Activated T-helper 17 cell treated with anti-CD3 and anti-CD28 coated beads, Interleukin-2, amount 50 U/mL, for 72 hours (primary cell): ENCODE results near the gene SSR3. TPM values are rescaled to one million over a fixed set of nuclear protein-coding genes. Genes with fewer than 3 reads are reported as not detected.

Source experiments
- ATAC-seq: fragments of 150-1000 bp; cut with Tn5 transposase; replicated peaks from 2 replicates; pipeline ENCODE4 v1.10.0; 2021; ENCODE audit warnings: mild to moderate bottlenecking, moderate library complexity
- H3K27ac Mint-ChIP-seq: one replicate; pipeline ENCODE4 v1.8.0; 2022; ENCODE audit warnings: mixed read lengths
- H3K27me3 Mint-ChIP-seq: one replicate; pipeline ENCODE4 v1.8.0; 2022; ENCODE audit warnings: mixed read lengths
- H3K36me3 Mint-ChIP-seq: one replicate; pipeline ENCODE4 v1.8.0; 2022; ENCODE audit warnings: low read depth, mild to moderate bottlenecking, mixed read lengths
- H3K4me1 Mint-ChIP-seq: one replicate; pipeline ENCODE4 v1.8.0; 2022; ENCODE audit warnings: mixed read lengths
- H3K4me3 Mint-ChIP-seq: one replicate; pipeline ENCODE4 v1.8.0; 2022; ENCODE audit warnings: mild to moderate bottlenecking, mixed read lengths
- H3K9me3 Mint-ChIP-seq: one replicate; pipeline ENCODE4 v1.8.0; 2022; ENCODE audit warnings: mixed read lengths
- total RNA-seq, 2 donors: library from RNA; stranded (reverse); gene quantifications; one replicate each; pipeline ENCODE4 v1.2.3, GENCODE V29; 2022

Gene SSR3
- total RNA-seq, 2 donors from 2014 or later = 140 to 188 TPM

- Mint-ChIP-seq H3K27ac (peak overlapping the region; percentile 69), H3K4me3 (no peak overlapping the region), H3K9me3 (no peaks in the 10 kb centered on the region), H3K27me3 (no peaks in the 10 kb centered on the region), H3K4me1 (peaks cover 9% of the 10 kb centered on the region), H3K36me3 (peaks cover 49% of the 10 kb centered on the region)
- ATAC-seq = no peak
Measured at GRCh38 chr3:156535798-156536197, 19.1 kb downstream of the SSR3 start.

DNA sequence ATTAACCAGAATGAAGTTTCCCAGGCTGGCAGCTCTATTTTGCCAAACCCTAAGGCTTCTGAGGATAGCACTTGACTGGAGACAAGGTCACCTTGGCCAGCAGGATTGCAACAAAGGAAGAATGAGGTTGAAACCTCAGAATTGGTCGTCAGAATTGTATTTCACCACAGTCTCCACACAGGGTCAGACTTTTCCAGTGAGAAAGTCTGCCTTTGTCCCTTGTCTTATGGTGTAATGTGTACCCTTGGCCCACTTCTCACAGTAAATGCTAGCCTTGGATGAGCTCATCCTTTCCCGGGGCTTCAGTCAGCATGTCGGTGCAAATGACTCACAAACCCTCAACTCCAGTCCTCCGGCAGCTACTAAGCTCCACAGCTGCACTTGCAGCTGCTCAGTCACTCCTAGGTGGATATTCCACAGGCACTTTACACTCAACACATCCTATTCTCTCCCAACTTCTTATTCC is 19.7 kb downstream of the SSR3 start:
- H3K27me3 Mint-ChIP-seq = no peaks in the 10 kb centered on the region
- peak; percentile 99 for ATAC-seq
- H3K36me3 Mint-ChIP-seq = peaks cover 43% of the 10 kb centered on the region
- H3K4me3 Mint-ChIP-seq = no peak overlapping the region
- H3K9me3 Mint-ChIP-seq = no peaks in the 10 kb centered on the region
- H3K27ac Mint-ChIP-seq = peak overlapping the region; percentile 69
- H3K4me1 Mint-ChIP-seq = peaks cover 9% of the 10 kb centered on the region

DNA sequence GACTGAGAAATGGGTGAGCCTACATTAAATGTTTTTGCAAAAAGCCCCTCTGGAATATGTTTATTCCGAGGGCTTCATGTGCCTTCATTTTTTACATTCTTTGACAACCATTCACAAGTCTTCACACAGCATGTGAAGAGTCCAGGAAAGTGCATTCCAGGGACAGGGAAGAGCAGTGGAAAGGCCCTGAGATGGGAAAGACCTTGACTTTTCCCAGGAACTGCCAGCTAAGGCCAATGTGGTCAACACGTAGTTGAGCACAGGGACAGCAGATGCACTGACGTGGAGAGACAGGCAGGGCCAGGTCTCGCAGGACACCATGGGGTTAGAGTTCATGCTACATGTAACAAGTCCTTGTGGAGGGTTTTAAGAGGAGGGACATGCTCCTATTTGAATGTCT is 21.7 kb downstream of the SSR3 start:
- Mint-ChIP-seq H3K4me3 (no peak overlapping the region), H3K9me3 (no peaks in the 10 kb centered on the region), H3K4me1 (peaks cover 22% of the 10 kb centered on the region), H3K27me3 (no peaks in the 10 kb centered on the region), H3K36me3 (peaks cover 23% of the 10 kb centered on the region), H3K27ac (peak overlapping the region; percentile 2)
- ATAC-seq = no peak

GRCh38 chr3:156532730-156533129 is 22.2 kb downstream of the SSR3 start:
- peaks cover 22% of the 10 kb centered on the region for H3K4me1 Mint-ChIP-seq
- H3K27ac Mint-ChIP-seq = peak overlapping the region; percentile 2
- no peak for ATAC-seq
- no peaks in the 10 kb centered on the region for H3K9me3 Mint-ChIP-seq
- H3K4me3 Mint-ChIP-seq = no peak overlapping the region
- H3K27me3 Mint-ChIP-seq = no peaks in the 10 kb centered on the region
- H3K36me3 Mint-ChIP-seq = peaks cover 18% of the 10 kb centered on the region

DNA sequence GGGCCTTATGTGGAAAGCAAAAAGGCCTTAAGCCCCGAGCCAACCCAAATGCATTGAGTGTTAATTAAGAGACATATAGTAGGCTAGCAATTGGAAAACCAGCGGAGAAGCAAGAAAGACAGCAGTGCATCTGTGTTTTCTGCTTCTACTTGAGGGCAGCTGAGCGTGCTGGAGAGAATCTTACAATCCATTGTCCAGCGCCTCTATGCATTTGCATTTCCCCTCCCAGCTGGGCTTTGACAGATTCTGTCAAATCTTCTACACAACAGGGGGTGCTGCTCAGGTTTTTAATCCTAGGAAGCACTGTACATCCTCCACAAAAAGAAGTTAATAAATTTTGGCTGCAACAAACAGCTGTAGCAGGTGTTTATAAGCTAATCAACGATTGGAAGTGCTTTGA is 23.9 kb downstream of the SSR3 start:
- no peak for ATAC-seq
- Mint-ChIP-seq H3K27me3 (no peaks in the 10 kb centered on the region), H3K27ac (no peak overlapping the region), H3K4me3 (no peak overlapping the region), H3K9me3 (no peaks in the 10 kb centered on the region), H3K4me1 (peaks cover 20% of the 10 kb centered on the region), H3K36me3 (peaks cover 9% of the 10 kb centered on the region)

DNA sequence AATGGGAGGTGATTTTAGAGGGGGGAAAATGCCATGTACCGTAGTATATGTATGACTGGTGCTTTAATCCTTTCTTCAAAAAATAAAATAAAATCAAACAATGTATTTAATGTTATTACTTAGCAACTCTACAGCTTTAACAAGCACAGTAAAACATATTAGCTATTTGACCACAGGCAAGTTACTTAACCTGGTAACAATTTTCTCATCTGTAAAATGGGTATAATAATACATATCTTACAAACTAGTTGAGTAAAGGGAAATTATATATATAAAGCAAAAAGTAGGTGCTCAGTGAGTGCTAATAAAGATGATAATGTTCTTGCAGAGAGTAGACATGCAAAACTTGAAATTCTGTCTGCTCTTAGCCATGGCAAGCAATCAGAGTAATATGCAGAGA is 27.9 kb downstream of the SSR3 start:
- Mint-ChIP-seq H3K4me1 (peaks cover 17% of the 10 kb centered on the region), H3K36me3 (peaks cover 12% of the 10 kb centered on the region), H3K27me3 (no peaks in the 10 kb centered on the region), H3K9me3 (no peaks in the 10 kb centered on the region), H3K4me3 (no peak overlapping the region), H3K27ac (no peak overlapping the region)
- ATAC-seq = no peak

GRCh38 chr3:156525808-156526207 is 29.1 kb downstream of the SSR3 start:
- H3K4me3 Mint-ChIP-seq = no peak overlapping the region
- H3K27me3 Mint-ChIP-seq = no peaks in the 10 kb centered on the region
- peak; percentile 30 for ATAC-seq
- peaks cover 17% of the 10 kb centered on the region for H3K4me1 Mint-ChIP-seq
- H3K9me3 Mint-ChIP-seq = no peaks in the 10 kb centered on the region
- peaks cover 12% of the 10 kb centered on the region for H3K36me3 Mint-ChIP-seq
- no peak overlapping the region for H3K27ac Mint-ChIP-seq

DNA sequence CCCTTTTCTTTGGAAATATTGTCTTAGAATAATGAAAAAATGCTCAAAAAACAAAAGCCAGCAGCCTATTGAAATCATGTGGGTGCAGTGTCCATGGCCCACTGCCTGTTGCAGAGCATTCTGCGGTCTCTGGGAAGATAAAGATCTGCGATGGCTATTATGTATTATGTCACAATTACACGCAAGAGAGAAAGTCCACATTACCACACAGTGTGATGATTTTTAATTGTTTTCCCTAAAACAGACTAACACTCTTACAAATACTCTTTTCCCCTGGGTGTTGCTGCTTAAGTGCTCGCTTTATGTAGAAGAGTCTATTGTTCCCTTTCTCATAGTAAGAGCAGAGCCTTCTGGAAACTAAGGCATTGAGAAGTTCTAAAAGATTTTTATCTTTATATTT is 32.2 kb downstream of the SSR3 start:
- H3K9me3 Mint-ChIP-seq = no peaks in the 10 kb centered on the region
- H3K4me3 Mint-ChIP-seq = no peak overlapping the region
- H3K4me1 Mint-ChIP-seq = peaks cover 11% of the 10 kb centered on the region
- H3K27me3 Mint-ChIP-seq = no peaks in the 10 kb centered on the region
- no peak for ATAC-seq
- H3K27ac Mint-ChIP-seq = no peak overlapping the region
- peaks cover 12% of the 10 kb centered on the region for H3K36me3 Mint-ChIP-seq

DNA sequence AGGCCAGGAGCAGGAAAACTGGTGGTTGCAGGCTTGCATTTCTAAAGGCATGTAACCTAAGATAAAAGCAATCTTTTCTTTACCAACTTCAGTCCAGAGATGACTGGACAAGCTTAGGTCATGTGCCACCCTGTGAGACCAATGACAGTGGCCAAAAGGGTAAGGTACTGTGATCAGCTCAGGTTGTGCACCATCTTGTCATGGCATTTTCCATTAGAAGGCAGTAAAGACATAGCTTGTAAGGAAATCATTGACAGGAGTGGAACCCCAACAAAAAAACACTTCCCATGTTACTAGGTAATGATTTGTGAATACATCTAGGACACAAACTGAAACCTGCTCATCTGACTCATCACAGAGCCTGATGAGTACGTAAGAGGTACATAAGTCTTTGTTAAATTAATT is 35.2 kb downstream of the SSR3 start:
- Mint-ChIP-seq H3K27me3 (no peaks in the 10 kb centered on the region), H3K4me3 (no peak overlapping the region), H3K4me1 (peaks cover 11% of the 10 kb centered on the region), H3K9me3 (no peaks in the 10 kb centered on the region), H3K36me3 (peaks cover 11% of the 10 kb centered on the region), H3K27ac (peak overlapping the region; percentile 43)
- ATAC-seq = peak; percentile 78

GRCh38 chr3:156518726-156519125 is 36.2 kb downstream of the SSR3 start:
- no peak for ATAC-seq
- Mint-ChIP-seq H3K27me3 (no peaks in the 10 kb centered on the region), H3K4me3 (no peak overlapping the region), H3K36me3 (peaks cover under 1% of the 10 kb centered on the region), H3K4me1 (peaks cover 7% of the 10 kb centered on the region), H3K27ac (no peak overlapping the region), H3K9me3 (no peaks in the 10 kb centered on the region)

- Mint-ChIP-seq H3K27me3 (no peaks in the 10 kb centered on the region), H3K9me3 (no peaks in the 10 kb centered on the region), H3K27ac (no peak overlapping the region), H3K4me1 (peaks cover 14% of the 10 kb centered on the region), H3K4me3 (no peak overlapping the region), H3K36me3 (no peaks in the 10 kb centered on the region)
- no peak for ATAC-seq
Measured at GRCh38 chr3:156516961-156517360, 38.0 kb downstream of the SSR3 start.

DNA sequence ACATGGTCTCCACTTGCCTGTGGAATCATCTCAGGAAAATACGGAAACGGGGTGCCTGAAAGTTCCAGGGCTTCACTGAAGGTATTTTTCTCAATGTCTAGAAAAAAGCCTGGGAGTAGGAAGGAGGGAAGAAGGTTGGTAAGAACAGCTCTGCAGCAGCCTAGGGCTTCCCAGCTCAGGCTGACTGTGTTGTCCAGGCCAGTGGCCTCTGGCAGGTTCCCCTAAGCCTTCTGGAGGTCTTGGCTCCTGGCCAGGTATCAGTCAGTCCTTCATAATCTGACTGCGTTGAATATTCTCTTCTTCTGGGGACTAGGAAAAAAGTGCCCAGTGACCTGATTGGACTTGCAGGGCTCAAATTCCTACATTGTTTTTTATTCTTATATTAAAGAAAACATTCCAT is 38.6 kb downstream of the SSR3 start:
- no peak overlapping the region for H3K4me3 Mint-ChIP-seq
- ATAC-seq = no peak
- H3K27me3 Mint-ChIP-seq = no peaks in the 10 kb centered on the region
- no peaks in the 10 kb centered on the region for H3K36me3 Mint-ChIP-seq
- H3K27ac Mint-ChIP-seq = no peak overlapping the region
- H3K4me1 Mint-ChIP-seq = peaks cover 19% of the 10 kb centered on the region
- no peaks in the 10 kb centered on the region for H3K9me3 Mint-ChIP-seq

- H3K4me1 Mint-ChIP-seq = peaks cover 12% of the 10 kb centered on the region
- H3K27me3 Mint-ChIP-seq = no peaks in the 10 kb centered on the region
- no peak overlapping the region for H3K27ac Mint-ChIP-seq
- H3K36me3 Mint-ChIP-seq = no peaks in the 10 kb centered on the region
- no peak for ATAC-seq
- H3K9me3 Mint-ChIP-seq = no peaks in the 10 kb centered on the region
- H3K4me3 Mint-ChIP-seq = no peak overlapping the region
Measured at GRCh38 chr3:156513619-156514018, 41.3 kb downstream of the SSR3 start.

- ATAC-seq = peak; percentile 51
- no peaks in the 10 kb centered on the region for H3K9me3 Mint-ChIP-seq
- no peak overlapping the region for H3K4me3 Mint-ChIP-seq
- peak overlapping the region; percentile 39 for H3K27ac Mint-ChIP-seq
- H3K4me1 Mint-ChIP-seq = peaks cover 12% of the 10 kb centered on the region
- H3K27me3 Mint-ChIP-seq = no peaks in the 10 kb centered on the region
- H3K36me3 Mint-ChIP-seq = no peaks in the 10 kb centered on the region
Measured at GRCh38 chr3:156511987-156512677, 42.8 kb downstream of the SSR3 start.

DNA sequence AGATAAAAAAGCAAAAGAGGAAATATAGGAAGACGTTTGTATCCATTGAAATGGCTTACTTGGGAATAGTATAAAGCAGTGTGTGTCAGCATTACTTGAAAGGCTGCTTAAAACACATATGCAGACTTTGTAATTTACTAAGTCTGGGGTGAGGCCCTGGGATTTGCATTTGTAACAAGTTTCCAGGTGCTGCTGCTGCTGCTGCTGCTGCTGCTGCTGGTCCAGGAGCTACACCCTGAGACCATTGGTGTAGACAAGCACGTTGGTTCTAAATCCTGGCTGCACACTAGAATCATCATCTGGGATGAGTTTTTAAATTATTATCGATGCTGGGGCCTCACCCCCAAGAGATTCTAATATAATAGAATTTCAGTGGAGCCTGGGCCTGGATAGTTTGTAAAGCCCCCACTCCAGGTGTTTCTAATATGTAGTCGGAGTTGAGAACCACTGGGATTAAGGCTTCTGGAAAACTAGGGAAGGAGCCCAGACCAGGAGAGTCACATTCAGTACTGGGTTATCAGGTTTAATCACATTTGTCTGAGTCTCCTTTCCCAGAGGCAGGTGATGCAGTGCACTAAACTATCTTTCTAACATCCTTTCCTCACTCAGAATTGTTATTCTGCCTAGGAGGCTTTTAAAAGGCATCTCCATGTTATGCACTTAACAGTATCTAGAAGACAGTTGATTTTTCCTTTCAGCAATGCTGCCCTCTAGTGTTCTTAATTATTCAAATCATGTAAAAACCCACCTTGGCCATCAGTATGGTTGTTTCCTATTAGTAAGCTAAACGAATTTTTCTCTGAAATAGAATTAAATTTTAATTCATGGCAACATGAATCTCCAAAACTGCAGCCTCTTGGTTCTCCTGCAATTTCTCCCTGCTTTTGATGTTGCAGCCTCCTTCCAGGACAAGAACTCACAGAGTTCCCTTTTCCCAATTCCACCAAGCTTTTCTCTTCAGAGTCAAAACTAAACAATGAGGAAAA is 45.4 kb downstream of the SSR3 start:
- Mint-ChIP-seq H3K9me3 (no peaks in the 10 kb centered on the region), H3K27me3 (no peaks in the 10 kb centered on the region), H3K4me3 (no peak overlapping the region), H3K4me1 (peaks cover 12% of the 10 kb centered on the region), H3K36me3 (no peaks in the 10 kb centered on the region), H3K27ac (no peak overlapping the region)
- peak; percentile 67 for ATAC-seq
